H9 (cell line): Measurements from ENCODE around the gene FANK1. TPM values are rescaled to one million over a fixed set of nuclear protein-coding genes. Genes with fewer than 3 reads are reported as not detected.

Experiments
- DNase-seq: peaks from one replicate; pipeline ENCODE4 v3.0.0-alpha.2; 2017
- H2AFZ ChIP-seq: one replicate; pipeline ENCODE4 v1.6.1; 2013; ENCODE audit warnings: mild to moderate bottlenecking, low read length, control low read depth, moderate library complexity
- H2AK5ac ChIP-seq: 2 replicates; pipeline ENCODE4 v1.6.1; 2013; ENCODE audit warnings: low read length, control low read depth, mixed read lengths; ENCODE audit not compliant: insufficient read length
- H2BK120ac ChIP-seq: one replicate; pipeline ENCODE4 v1.6.1; 2013; ENCODE audit warnings: low read depth, mild to moderate bottlenecking, low read length, control low read depth, inconsistent platforms; ENCODE audit not compliant: poor library complexity, severe bottlenecking
- H2BK12ac ChIP-seq: 2 replicates; pipeline ENCODE4 v1.6.1; 2013; ENCODE audit warnings: low read length, control low read depth, mixed read lengths, low read depth; ENCODE audit not compliant: insufficient read length
- H2BK15ac ChIP-seq: 2 replicates; pipeline ENCODE4 v1.6.1; 2013; ENCODE audit warnings: low read depth, low read length, control low read depth
- H2BK20ac ChIP-seq: one replicate; pipeline ENCODE4 v1.6.1; 2013; ENCODE audit warnings: low read depth, mild to moderate bottlenecking, low read length, control low read depth, inconsistent platforms; ENCODE audit not compliant: poor library complexity, severe bottlenecking
- H2BK5ac ChIP-seq: 2 replicates; pipeline ENCODE4 v1.6.1; 2013; ENCODE audit warnings: low read length, control low read depth, mixed read lengths; ENCODE audit not compliant: insufficient read length
- H3K14ac ChIP-seq: 2 replicates; pipeline ENCODE4 v1.6.1; 2013; ENCODE audit warnings: low read length, control low read depth; ENCODE audit not compliant: insufficient read depth
- H3K18ac ChIP-seq: 2 replicates; pipeline ENCODE4 v1.6.1; 2013; ENCODE audit warnings: low read depth, mild to moderate bottlenecking, mixed read lengths, low read length, control low read depth; ENCODE audit not compliant: insufficient read length
- H3K23ac ChIP-seq: 2 replicates; pipeline ENCODE4 v1.6.1; 2013; ENCODE audit warnings: low read length, control low read depth, mixed read lengths, low read depth; ENCODE audit not compliant: insufficient read length
- H3K23me2 ChIP-seq: 2 replicates; pipeline ENCODE4 v1.6.1; 2013; ENCODE audit warnings: low read depth, mild to moderate bottlenecking, mixed read lengths, low read length, control low read depth; ENCODE audit not compliant: insufficient read length, poor library complexity, severe bottlenecking
- H3K27ac ChIP-seq: 2 replicates; pipeline ENCODE4 v1.5.1; 2013; ENCODE audit warnings: low read length, control low read depth, mixed read lengths, low read depth; ENCODE audit not compliant: insufficient read length
- H3K27me3 ChIP-seq: 2 replicates; pipeline ENCODE4 v1.6.1; 2013; ENCODE audit warnings: low read length, control low read depth, inconsistent platforms; ENCODE audit not compliant: insufficient read depth
- H3K4ac ChIP-seq: 2 replicates; pipeline ENCODE4 v1.6.1; 2013; ENCODE audit warnings: low read depth, mild to moderate bottlenecking, control low read depth, inconsistent platforms, low read length, moderate library complexity
- H3K4me1 ChIP-seq: 2 replicates; pipeline ENCODE4 v1.6.1; 2013; ENCODE audit warnings: low read length, control low read depth, inconsistent platforms; ENCODE audit not compliant: insufficient read depth
- H3K4me2 ChIP-seq: 2 replicates; pipeline ENCODE4 v1.6.1; 2013; ENCODE audit warnings: low read length, control low read depth, mixed read lengths; ENCODE audit not compliant: insufficient read length, insufficient read depth
- H3K56ac ChIP-seq: 2 replicates; pipeline ENCODE4 v1.6.1; 2013; ENCODE audit warnings: low read depth, mild to moderate bottlenecking, mixed read lengths, low read length, control low read depth; ENCODE audit not compliant: insufficient read length
- H3K79me1 ChIP-seq: 2 replicates; pipeline ENCODE4 v1.6.1; 2013; ENCODE audit warnings: low read depth, mild to moderate bottlenecking, moderate library complexity, low read length, control low read depth, inconsistent platforms; ENCODE audit not compliant: insufficient read depth, poor library complexity, severe bottlenecking
- H3K79me2 ChIP-seq: 2 replicates; pipeline ENCODE4 v1.6.1; 2013; ENCODE audit warnings: low read length, control low read depth, inconsistent platforms; ENCODE audit not compliant: insufficient read depth
- H3K9ac ChIP-seq: 2 replicates; pipeline ENCODE4 v1.6.1; 2013; ENCODE audit warnings: low read length, control low read depth, mixed read lengths; ENCODE audit not compliant: insufficient read length; ENCODE audit errors: extremely low read depth
- H3K9me3 ChIP-seq: one replicate; pipeline ENCODE4 v1.6.1; 2013; ENCODE audit warnings: low read depth, low read length, inconsistent platforms; ENCODE audit not compliant: control insufficient read depth
- H3T11ph ChIP-seq: one replicate; pipeline ENCODE4 v1.6.1; 2013; ENCODE audit warnings: mild to moderate bottlenecking, low read length, control low read depth, inconsistent platforms
- H4K20me1 ChIP-seq: one replicate; pipeline ENCODE4 v1.6.1; 2013; ENCODE audit not compliant: control insufficient read depth, insufficient read length, insufficient read depth
- H4K5ac ChIP-seq: 2 replicates; pipeline ENCODE4 v1.6.1; 2013; ENCODE audit warnings: low read depth, mild to moderate bottlenecking, mixed read lengths, low read length, control low read depth; ENCODE audit not compliant: insufficient read length
- H4K8ac ChIP-seq: replicated peaks from 2 replicates; pipeline ENCODE4 v1.6.1; 2013; ENCODE audit warnings: low read length, control low read depth, mixed read lengths, low read depth; ENCODE audit not compliant: insufficient read length
- H4K91ac ChIP-seq: 2 replicates; pipeline ENCODE4 v1.6.1; 2013; ENCODE audit warnings: low read depth, mild to moderate bottlenecking, moderate library complexity, mixed read lengths, low read length, control low read depth; ENCODE audit not compliant: insufficient read length
- H3K27ac Mint-ChIP-seq, 3 experiments: 2 replicates in 2 of 3; 3 replicates in 1 of 3; pipeline ENCODE4 v1.8.0; 2020 to 2021; ENCODE audit warnings: mixed read lengths in 3 of 3, mild to moderate bottlenecking in 1 of 3, moderate library complexity in 1 of 3
- H3K27me3 Mint-ChIP-seq: 2 replicates; pipeline ENCODE4 v1.8.0; 2021; ENCODE audit warnings: low read depth, mild to moderate bottlenecking, moderate library complexity, mixed read lengths
- H3K36me3 Mint-ChIP-seq, 3 experiments: 2 replicates in 2 of 3; 3 replicates in 1 of 3; pipeline ENCODE4 v1.8.0; 2020 to 2021; ENCODE audit warnings: low read depth in 3 of 3, mixed read lengths in 3 of 3; ENCODE audit not compliant: insufficient read depth in 1 of 3
- H3K4me1 Mint-ChIP-seq, 2 experiments: 2 replicates each; pipeline ENCODE4 v1.8.0; 2020; ENCODE audit warnings: mixed read lengths in 2 of 2
- H3K4me3 Mint-ChIP-seq, 2 experiments: 2 replicates in 1 of 2; 3 replicates in 1 of 2; pipeline ENCODE4 v1.8.0; 2020 to 2021; ENCODE audit warnings: mild to moderate bottlenecking in 2 of 2, mixed read lengths in 2 of 2, moderate library complexity in 1 of 2
- H3K9me3 Mint-ChIP-seq, 2 experiments: 2 replicates in 1 of 2; 3 replicates in 1 of 2; pipeline ENCODE4 v1.8.0; 2020; ENCODE audit warnings: mild to moderate bottlenecking in 2 of 2, mixed read lengths in 2 of 2, moderate library complexity in 1 of 2
- CTCF ChIP-seq: fragments of 200-600 bp; sonication (generic); conservative IDR thresholded peaks from 3 replicates; pipeline ENCODE4 v1.8.0; 2021; ENCODE audit warnings: antibody characterized with exemption, mild to moderate bottlenecking
- WGBS: extraction: QIAGEN DNeasy Blood & Tissue Kit; methylation state at CpG from one replicate; pipeline ENCODE4 v1.1.7; 2013; ENCODE audit warnings: missing lambda C conversion rate, low lambda C conversion rate, mixed read lengths; ENCODE audit not compliant: insufficient read length; ENCODE audit errors: extremely low coverage; 5-methylcytosine and 5-hydroxymethylcytosine counted together
- total RNA-seq: library from RNA; stranded (reverse); gene quantifications from 2 replicates; pipeline ENCODE4 v1.2.1, GENCODE V29; 2021

FANK1 gene
- total RNA-seq, 1 experiment from 2014 or later = 0.68 TPM

- Histone ChIP-seq H3K79me2 (no peaks in the 10 kb centered on the region), H3K23me2 (no peaks in the 10 kb centered on the region), H3K23ac (no peak overlapping the region), H3K56ac (no peak overlapping the region), H2BK15ac (no peak overlapping the region), H2BK12ac (no peak overlapping the region), H2BK120ac (no peak overlapping the region), H4K20me1 (no peaks in the 10 kb centered on the region), H3T11ph (no peak overlapping the region), H3K27ac (no peak overlapping the region), H2BK20ac (no peak overlapping the region), H3K4me2 (no peak overlapping the region), H3K18ac (no peak overlapping the region), H4K8ac (no peak overlapping the region), H3K9me3 (no peaks in the 10 kb centered on the region), H2BK5ac (no peak overlapping the region), H4K5ac (no peak overlapping the region), H3K27me3 (no peaks in the 10 kb centered on the region), H3K4me1 (no peaks in the 10 kb centered on the region), H4K91ac (no peak overlapping the region), H2AFZ (no peak overlapping the region), H2AK5ac (no peak overlapping the region), H3K4ac (no peak overlapping the region), H3K9ac (no peak overlapping the region), H3K14ac (no peak overlapping the region), H3K79me1 (no peaks in the 10 kb centered on the region)
- TF ChIP-seq CTCF = no peak
- WGBS = no CpG with 5 or more reads among the region's 6 CpGs
- no peak for DNase-seq
- Mint-ChIP-seq H3K27ac (no peak overlapping the region), H3K36me3 (peaks cover 0 to 12% (median 5%) of the 10 kb centered on the region in 3 experiments; a peak in 4 of 7 replicates), H3K4me1 (peaks cover 2 to 5% of the 10 kb centered on the region in 2 experiments; a peak in 3 of 4 replicates), H3K4me3 (no peak overlapping the region), H3K9me3 (peaks cover 9 to 13% of the 10 kb centered on the region in 2 experiments; a peak in 4 of 5 replicates), H3K27me3 (peaks cover 2% of the 10 kb centered on the region; the same call in 1 of the 2 replicates)
Observed at GRCh38 chr10:125994601-125995000, 98.2 kb downstream of the FANK1 start.
